AG08395 (cell line): ENCODE results near the gene LRRC27.

Experiments used
- DNase-seq: peaks from one replicate; pipeline ENCODE4 v3.0.0; 2012; ENCODE audit warnings: mixed read lengths, low spot score

Gene LRRC27

DNA sequence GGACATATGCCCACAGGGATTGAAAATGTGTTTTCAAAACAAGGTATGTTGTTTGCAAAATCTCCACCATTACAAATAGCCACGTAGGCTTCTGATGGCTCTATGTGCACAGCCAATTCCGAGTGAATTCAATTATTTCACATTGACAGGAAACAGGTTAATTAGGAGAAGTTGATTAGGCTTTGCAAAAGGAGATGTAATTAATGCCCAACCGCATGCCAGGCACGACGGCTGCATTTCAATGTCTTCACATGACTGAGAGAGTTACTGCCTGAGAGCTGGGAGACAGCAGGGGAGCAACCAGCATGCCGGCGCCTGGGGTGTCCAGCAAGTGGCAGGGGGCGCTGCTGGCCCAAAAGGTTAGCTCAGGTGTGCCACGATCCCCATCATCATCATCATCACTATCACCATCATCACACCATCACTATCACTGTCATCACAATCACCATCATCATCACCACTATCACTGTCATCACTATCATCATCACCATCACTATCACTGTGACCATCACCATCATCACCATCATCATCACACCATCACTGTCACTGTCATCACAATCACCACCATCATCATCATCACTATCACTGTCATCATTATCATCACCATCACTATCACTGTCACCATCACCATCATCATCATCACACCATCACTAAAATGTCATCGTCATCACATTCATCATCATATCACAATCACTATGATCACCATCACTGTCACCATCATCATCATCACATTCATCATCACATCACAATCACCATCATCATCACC lies 95.2 kb downstream of the LRRC27 start:
- DNase-seq: no peak

DNA sequence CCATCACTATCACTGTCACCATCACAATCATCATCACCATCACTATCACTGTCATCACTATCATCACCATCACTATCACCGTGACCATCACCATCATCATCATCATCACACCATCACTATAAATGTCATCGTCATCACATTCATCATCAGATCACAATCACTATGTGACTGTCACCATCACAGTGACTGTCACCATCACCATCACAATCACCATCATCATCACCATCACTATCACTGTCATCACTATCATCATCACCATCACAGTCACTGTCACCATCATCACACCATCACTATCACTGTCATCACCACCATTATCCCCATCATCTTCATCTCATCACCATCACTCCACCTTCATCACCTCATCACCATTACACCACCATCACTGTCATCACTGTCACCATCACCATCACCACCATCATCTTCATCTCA lies 96.0 kb downstream of the LRRC27 start:
- DNase-seq: no peak

DNA sequence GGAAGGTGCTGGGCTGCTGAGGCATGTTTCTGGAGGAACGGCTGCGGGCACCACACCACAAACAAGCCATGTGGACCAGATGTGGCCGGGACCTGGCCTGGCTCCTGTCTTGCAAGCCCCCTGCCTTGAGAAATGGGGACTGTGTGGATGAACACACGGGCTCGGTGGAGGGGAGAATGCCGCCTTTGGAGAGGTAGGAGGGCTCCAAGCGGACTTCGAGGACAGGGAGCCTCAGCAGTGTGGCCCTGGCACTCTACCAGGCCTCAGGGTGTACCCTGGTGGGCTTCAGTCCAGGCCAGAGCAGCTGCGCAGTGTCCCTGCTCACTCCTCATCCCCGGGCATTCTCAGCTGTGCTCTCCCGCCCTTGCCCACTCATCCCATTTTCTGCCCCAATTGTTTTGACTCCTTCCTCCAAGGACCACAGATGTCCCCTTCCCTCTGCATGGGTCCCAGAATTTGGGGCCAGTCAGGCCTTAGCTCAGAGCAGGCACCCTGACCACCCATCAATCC lies 96.5 kb downstream of the LRRC27 start:
- no peak for DNase-seq
